ENCODE data around the gene C2CD2. TPM values are rescaled to one million over a fixed set of nuclear protein-coding genes. Genes with fewer than 3 reads are reported as not detected.

Gene C2CD2
- total and polyA plus RNA-seq, 8 donors, result 7.9 to 16.8 (median 11.3) TPM

GRCh38 chr21:41876928-41877652 is 76.7 kb downstream of the C2CD2 start:
- no peak overlapping the region for H3K27ac ChIP-seq
- intact Hi-C loops (cut with DNase I), result no loop called here
- H3K4me1 ChIP-seq, result peaks cover 4 to 7% (median 6%) of the 10 kb centered on the region in 3 donors
- no peaks in the 10 kb centered on the region for H3K27me3 ChIP-seq
- 83 to 87% methylated on average over 11 of the region's 11 CpGs for WGBS, 2 donors
- ATAC-seq (no peak), DNase-seq (no peak), FAIRE-seq (no peak)
- H3K4me3 ChIP-seq, result peak overlapping the region in 1 of 4 donors; percentile 67
- H3K36me3 ChIP-seq, result no peaks in the 10 kb centered on the region
- no peaks in the 10 kb centered on the region for H3K9me3 ChIP-seq
- no peak for TF ChIP-seq CTCF (IDR thresholded peaks at IDR 0.05)

- intact Hi-C loops (cut with DNase I), result no loop called here
- Histone ChIP-seq H3K9me3 (no peaks in the 10 kb centered on the region), H3K36me3 (no peaks in the 10 kb centered on the region), H3K4me1 (peaks cover 4 to 7% (median 6%) of the 10 kb centered on the region in 3 donors), H3K27me3 (no peaks in the 10 kb centered on the region), H3K27ac (no peak overlapping the region), H3K4me3 (no peak overlapping the region)
- ATAC-seq (no peak), DNase-seq (no peak), FAIRE-seq (no peak)
- TF ChIP-seq CTCF (IDR thresholded peaks at IDR 0.05), result no peak
- WGBS, 2 donors, result 91 to 96% methylated on average over 8 of the region's 8 CpGs
Observed at GRCh38 chr21:41876396-41876795, 77.4 kb downstream of the C2CD2 start.

GRCh38 chr21:41875086-41875485 is 78.7 kb downstream of the C2CD2 start:
- H3K36me3 ChIP-seq, result no peaks in the 10 kb centered on the region
- no peak for DNase-seq
- ATAC-seq, result no peak
- no peak for FAIRE-seq
- H3K27ac ChIP-seq, result no peak overlapping the region
- H3K4me1 ChIP-seq, result peaks cover 4 to 7% (median 6%) of the 10 kb centered on the region in 3 donors
- no peaks in the 10 kb centered on the region for H3K9me3 ChIP-seq
- intact Hi-C loops (cut with DNase I), result no loop called here
- no peaks in the 10 kb centered on the region for H3K27me3 ChIP-seq
- 95 to 99% methylated on average over 8 of the region's 8 CpGs for WGBS, 2 donors
- no peak overlapping the region for H3K4me3 ChIP-seq
- TF ChIP-seq CTCF (IDR thresholded peaks at IDR 0.05), result no peak

GRCh38 chr21:41874611-41875010 is 79.2 kb downstream of the C2CD2 start:
- TF ChIP-seq CTCF (IDR thresholded peaks at IDR 0.05), result no peak
- ATAC-seq, result no peak
- 81 to 88% methylated on average over 11 of the region's 11 CpGs for WGBS, 2 donors
- Histone ChIP-seq H3K27me3 (no peaks in the 10 kb centered on the region), H3K27ac (no peak overlapping the region), H3K9me3 (no peaks in the 10 kb centered on the region), H3K4me1 (peaks cover 4 to 7% (median 6%) of the 10 kb centered on the region in 3 donors), H3K4me3 (no peak overlapping the region), H3K36me3 (no peaks in the 10 kb centered on the region)
- DNase-seq, result no peak
- intact Hi-C loops (cut with DNase I), result no loop called here
- no peak for FAIRE-seq

- Histone ChIP-seq H3K27ac (no peak overlapping the region), H3K36me3 (no peaks in the 10 kb centered on the region), H3K9me3 (no peaks in the 10 kb centered on the region), H3K4me1 (peaks cover 4 to 7% (median 6%) of the 10 kb centered on the region in 3 donors), H3K4me3 (no peak overlapping the region), H3K27me3 (no peaks in the 10 kb centered on the region)
- WGBS, 2 donors, result 86 to 87% methylated on average over 6 of the region's 6 CpGs
- FAIRE-seq (no peak), ATAC-seq (no peak), DNase-seq (no peak)
- TF ChIP-seq CTCF (IDR thresholded peaks at IDR 0.05), result no peak
- intact Hi-C loops (cut with DNase I), result no loop called here
Observed at GRCh38 chr21:41873426-41873825, 80.4 kb downstream of the C2CD2 start.
